HG02623 (cell line): ENCODE data around the gene CILP.
"Not testable (repeated sequence)": the region's sequence is repeated elsewhere in the genome, so short reads cannot be mapped to it uniquely, and the experiment has no call there.

ENCODE experiments used
- ATAC-seq: cut with Tn5 transposase; IDR thresholded peaks from one replicate; pipeline ENCODE4 v1.9.1; 2021; ENCODE audit warnings: moderate library complexity; ENCODE audit not compliant: unreplicated experiment

CILP gene

DNA sequence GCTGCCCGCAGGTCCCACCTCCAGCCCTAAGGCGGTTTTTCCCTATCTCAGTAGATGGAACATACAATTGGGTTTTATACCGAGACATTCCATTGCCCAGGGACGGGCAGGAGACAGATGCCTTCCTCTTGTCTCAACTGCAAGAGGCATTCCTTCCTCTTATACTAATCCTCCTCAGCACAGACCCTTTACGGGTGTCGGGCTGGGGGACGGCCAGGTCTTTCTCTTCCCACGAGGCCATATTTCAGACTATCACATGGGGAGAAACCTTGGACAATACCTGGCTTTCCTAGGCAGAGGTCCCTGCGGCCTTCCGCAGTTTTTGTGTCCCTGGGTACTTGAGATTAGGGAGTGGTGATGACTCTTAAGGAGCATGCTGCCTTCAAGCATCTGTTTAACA lies 15.6 kb upstream of the CILP start:
- ATAC-seq = not testable (repeated sequence)

GRCh38 chr15:65226221-65226620 lies 14.9 kb upstream of the CILP start:
- no peak for ATAC-seq

DNA sequence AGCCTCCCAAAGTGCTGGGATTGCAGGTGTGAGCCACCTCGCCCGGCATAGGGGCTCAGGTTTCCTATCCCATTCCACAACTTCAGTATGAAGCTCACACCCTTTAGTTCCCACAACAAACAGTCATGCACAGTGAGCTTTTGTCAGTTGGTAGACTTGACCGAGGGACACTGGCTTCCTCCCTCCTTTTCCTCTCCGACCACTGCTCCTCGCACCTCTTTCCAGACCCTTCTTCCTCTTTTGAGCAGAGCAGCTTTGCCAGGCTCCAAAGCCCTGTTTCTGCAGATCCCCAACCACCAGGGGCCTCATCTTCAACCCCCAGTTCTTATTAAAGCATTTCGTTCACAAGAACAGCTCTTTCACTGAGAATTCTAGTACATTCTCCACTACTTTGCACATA lies 12.7 kb upstream of the CILP start:
- ATAC-seq = no peak

DNA sequence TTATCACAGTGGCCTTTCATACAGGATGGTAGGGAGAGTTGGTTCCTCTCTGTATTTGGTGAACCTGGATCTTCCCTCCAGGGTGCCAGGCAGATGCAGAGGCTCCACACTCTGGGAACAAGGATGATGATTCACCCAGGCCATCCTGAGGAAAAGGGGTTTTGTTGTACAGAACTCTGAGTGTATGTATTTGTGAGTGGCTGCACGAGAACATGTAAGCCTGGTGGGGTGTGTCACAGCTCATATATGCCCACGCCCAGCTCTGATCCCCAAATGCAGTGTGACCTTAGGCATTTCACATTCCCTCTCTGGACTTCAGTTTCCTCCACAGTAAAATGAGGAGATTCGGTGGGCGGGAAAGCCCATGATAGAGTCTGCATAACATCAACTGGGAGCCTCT lies 11.6 kb upstream of the CILP start:
- ATAC-seq = no peak

DNA sequence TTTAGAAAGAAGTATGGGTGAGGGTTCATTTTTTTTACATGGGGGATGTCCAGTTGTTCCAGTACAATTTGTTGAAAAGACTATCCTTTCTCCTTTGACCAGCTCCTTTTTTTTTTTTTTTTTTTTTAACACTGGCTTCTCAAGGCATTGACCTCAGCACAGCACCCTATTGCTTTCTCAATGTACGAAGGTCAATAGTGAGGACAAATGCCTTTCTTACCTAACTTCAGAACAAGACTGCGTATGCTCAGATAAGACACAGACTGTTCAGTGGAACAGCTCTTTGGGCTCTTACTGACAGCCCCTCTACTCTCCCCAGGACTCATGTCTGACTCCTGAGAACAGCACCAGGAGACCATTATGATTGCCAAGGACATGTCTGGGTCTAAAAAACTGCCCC lies 10.4 kb upstream of the CILP start:
- no peak for ATAC-seq

DNA sequence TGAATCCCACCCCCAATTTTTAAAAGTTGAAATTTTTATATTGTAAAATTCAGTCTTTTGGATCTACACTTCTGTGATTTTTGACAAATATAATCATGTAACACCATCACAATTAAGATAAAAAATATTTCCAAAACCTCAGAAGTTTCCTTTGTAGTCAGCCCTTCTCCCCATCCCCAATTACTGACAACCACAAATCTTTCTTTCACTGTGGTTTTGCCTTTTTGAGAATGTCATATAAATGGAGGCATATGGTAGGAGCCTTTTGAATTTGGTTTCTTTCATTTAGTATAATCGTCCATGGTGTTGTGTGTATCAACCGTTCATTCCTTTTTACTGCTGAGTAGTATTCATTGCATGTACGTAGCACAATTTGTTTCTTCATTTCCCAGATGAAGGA lies 7.9 kb upstream of the CILP start:
- no peak for ATAC-seq

DNA sequence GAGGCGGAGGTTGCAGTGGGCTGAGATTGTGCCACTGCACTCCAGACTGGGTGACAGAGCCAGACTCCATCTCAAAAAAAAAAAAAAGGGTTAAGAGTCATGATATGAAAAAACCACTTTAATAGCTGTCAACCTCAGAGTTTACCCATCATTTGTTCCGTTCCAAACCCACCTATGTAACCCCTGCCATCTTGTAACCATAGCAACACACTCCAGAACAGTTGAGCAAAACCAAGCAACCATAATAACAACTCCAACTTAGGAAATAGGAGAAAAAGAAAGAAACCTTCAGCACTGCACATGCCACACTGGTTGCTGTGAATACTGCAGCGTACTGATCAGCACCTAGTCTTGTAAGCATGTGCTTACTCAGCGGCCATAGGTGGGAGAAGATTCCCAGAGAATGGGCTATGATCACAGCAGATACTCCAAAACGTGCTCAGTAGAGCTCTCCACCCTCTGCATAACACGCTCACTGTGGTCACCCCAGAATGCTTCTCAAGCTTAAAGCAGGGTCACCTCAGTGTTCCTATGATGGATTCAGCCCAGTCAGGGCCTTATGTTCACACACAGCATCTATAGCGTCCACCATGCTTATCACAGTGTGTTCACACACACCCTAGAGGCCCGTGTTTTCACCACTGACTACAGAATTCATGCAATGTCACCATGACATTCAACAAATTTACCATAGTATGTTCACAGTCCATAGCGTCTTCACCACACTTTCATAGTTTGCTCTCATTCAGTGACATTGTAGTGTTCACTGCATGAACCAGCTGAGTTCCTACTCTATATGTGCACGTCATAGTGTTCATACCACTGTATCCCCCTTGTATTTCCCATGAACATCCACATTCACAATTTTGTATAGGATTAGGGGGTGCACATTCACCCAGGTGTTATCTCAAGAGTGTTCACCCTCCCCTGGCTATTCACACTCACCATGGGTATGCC lies 6.5 kb upstream of the CILP start:
- no peak for ATAC-seq

- no peak for ATAC-seq
Observed at GRCh38 chr15:65215496-65215895, 4.2 kb upstream of the CILP start.

DNA sequence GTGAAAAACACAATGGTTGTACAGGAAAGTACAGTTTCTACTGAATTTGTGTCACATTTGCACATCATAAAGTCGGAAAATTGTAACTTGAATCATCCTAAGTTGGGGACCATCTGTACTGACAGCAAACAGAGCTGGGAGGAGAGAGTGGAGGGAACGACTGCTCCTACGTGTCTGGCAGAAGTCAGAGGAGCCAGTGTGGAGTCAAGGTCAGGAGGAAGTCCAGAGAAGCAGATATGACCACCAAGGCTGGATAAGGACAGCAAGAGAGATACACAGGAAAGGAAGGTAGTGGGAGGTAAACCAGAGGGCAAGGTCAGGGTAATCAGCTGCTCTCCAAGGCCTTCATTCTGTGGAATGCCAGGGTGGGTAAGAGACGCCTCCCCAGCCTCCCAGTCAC lies 2.7 kb upstream of the CILP start:
- no peak for ATAC-seq

DNA sequence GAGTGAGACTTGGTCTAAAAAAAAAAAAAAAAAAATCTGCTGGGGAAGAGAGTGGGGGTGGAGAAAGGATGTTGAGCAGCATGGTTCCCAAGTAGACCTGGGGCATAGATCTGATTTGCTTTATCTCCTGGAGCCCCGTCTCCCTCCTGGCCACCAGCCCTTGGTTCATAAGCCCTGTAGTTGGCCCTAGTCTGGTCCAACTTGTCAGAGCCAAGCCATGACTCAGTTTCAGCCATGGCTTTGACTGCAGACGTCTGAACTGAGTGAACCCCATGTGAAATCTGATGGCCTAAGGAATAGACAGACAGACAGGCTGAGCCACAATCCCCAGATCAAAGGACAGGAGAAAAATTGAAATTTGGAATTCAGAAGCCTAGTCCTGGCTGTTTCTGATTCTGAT lies 2.0 kb upstream of the CILP start:
- no peak for ATAC-seq

DNA sequence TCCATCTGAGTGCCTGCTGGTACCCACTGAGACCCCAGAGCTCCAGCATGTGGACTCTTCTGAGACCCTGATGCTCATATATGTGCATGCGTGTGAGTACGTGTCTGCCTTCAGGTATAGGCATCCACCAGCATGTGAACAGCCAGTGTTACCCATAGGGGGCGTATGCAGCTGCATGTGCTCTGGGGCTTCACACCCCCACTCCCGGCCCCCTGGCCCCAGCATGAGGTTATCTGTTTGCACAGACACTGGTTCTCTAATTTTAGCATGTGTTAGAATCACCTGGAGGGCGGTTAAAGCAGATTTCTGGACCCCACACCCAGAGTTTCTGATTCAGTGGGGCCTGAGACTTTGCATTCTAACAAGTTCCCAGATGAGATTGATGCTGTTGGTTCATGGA lies 824 bp upstream of the CILP start:
- no peak for ATAC-seq

DNA sequence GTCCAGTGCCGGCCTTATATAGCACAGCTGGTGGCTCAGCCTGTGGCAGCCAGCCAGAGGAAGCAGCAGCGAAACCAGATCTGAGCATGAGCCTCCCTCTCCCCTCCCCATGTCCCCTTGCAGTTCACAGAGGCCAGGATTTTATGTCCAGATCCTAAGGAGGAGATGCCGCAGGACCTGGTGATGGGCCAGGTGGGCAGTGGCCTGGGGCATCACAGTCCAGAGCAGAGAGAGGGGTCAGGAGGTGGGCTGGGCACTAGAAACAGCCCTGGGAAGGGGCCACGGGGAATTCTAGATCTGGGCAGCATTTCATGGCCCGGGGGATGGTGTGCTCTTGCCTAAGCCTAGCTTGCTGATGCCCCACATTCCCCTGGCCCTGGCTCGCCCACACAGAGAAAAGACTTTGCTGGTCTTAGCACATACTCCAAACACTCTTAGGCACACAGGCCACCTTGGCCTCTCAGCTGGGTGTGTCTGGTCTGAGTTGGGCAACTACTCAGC lies 259 bp upstream of the CILP start:
- no peak for ATAC-seq

- ATAC-seq = no peak
Observed at GRCh38 chr15:65209701-65210643, 1.3 kb downstream of the CILP start.

DNA sequence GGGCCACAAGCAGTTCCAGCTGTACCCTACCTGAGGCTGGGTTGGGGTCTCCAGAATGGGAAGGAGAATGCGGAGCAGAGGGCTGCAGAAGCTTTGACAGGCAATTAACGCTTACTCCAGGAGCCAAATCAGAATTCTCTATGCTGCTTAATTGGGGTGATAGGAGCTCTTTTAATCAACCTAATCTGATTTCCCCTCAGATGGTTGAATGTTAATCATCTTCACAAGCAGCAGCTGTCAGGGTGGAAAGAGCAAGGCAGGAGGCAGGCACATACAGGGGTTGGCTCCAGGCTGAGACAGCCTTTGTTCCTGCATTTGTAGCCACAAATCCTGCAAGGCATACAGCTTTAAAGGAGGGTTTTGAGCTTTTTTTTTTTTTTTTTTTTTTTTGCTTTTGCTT lies 2.6 kb downstream of the CILP start:
- ATAC-seq = no peak

GRCh38 chr15:65207280-65207840 lies 3.9 kb downstream of the CILP start:
- no peak for ATAC-seq

DNA sequence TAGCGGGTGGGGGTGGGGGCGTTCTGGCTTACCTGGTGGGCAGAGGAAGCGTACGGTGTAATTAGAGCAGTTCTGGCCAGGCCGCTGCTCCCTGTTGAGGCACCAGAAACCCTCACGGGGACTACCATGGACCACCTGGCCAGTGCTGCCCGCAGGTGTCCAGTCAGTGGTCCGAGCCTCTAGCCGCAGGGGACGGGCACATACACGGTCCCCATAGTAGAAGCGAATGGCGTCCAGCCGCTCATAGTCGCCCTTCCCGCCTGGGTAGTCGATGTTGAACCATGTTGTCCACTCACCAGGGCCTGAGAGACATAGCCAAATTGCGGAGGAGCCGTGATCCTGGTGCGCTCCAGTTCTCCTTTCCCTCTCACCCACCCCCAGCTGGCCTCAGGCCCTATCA lies 4.5 kb downstream of the CILP start:
- no peak for ATAC-seq

- no peak for ATAC-seq
Observed at GRCh38 chr15:65204931-65205660, 6.2 kb downstream of the CILP start.

DNA sequence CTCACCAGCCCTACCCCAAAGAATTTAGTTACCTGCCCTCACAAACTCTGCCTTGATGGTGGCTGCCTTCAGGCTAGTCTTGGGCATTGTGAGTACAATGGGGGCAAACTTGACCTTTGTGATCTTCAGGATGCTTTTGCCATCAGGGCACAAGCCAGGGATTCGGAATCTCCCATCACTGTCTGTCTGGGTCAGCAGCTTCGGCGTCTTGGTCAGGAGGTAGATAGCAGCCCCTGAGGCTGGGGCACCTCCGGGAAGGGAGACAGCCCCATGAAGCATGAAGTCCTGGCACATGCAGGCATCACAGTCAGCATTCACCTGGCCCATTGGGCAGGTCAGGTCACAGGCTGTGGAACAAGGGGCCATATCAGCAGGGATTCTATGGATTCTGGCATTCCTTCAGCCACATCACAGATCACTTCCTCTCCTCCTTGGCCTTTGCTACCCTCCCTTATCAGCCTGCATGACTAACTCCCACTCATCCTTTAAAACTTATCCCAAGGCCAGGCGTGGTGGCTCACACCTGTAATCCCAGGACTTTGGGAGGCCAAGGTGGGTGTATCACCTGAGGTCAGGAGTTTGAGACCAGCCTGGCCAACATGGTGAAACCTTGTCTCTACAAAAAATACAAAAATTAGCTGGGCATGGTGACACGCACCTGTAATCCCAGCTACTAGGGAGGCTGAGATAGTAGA lies 6.9 kb downstream of the CILP start:
- no peak for ATAC-seq

- ATAC-seq = no peak
Observed at GRCh38 chr15:65201918-65202317, 9.4 kb downstream of the CILP start.

DNA sequence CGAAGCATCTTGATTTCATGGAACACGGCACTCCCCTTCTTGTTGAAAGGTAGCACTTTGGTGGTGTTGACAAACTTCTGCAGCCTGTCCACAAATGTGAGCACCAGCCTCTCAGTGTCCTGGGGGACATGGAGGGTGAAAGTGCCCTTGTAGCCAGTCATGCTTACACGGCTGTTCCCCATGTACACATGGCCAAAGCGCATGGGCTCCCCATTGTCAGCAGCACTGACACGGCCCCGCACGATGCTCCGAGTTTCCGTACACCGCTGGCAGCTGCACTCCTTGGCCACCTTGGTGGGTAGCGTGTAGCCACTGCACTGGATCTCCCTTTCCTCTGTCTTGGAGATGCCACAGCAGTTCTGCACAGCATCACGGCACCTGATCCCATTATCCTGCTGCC lies 12.7 kb downstream of the CILP start:
- no peak for ATAC-seq
